GM20000 (cell line): Measurements from ENCODE around the gene TMC1.
A peak's percentile ranks its signal among the peaks of the same experiment; 100 is the strongest.
"Not testable (repeated sequence)": the region's sequence is repeated elsewhere in the genome, so short reads cannot be mapped to it uniquely, and the experiment has no call there.

Experiments used
- DNase-seq: peaks from one replicate; pipeline ENCODE4 v3.0.0; 2012; ENCODE audit warnings: low spot score
- TF ChIP-seq, protein P1 (sequence below): IDR thresholded peaks from 2 replicates; pipeline ENCODE4 v1.5.1; 2012; ENCODE audit warnings: mild to moderate bottlenecking, control low read depth; ENCODE audit errors: extremely low read depth, missing control alignments

Gene TMC1

DNA sequence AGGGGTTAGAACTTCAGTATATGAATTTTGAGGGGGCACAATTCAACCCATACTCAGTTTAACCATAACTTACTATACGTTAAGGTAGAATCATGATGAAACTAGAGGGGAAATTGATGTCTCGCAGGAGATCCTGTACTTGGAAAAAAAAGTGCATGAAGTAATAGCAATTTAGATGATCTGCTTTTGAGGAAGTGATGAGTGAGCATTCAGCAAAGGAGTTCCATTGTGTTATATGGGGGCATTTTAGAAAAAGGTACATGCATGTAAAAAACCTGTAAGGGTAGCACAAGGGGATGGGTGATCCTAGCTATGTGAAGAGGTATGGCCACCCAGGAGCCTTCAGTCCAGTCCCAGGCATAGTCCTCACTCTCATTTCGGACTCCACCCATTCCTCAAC, 14.8 kb upstream of the TMC1 start:
- TF ChIP-seq, protein P1, sequence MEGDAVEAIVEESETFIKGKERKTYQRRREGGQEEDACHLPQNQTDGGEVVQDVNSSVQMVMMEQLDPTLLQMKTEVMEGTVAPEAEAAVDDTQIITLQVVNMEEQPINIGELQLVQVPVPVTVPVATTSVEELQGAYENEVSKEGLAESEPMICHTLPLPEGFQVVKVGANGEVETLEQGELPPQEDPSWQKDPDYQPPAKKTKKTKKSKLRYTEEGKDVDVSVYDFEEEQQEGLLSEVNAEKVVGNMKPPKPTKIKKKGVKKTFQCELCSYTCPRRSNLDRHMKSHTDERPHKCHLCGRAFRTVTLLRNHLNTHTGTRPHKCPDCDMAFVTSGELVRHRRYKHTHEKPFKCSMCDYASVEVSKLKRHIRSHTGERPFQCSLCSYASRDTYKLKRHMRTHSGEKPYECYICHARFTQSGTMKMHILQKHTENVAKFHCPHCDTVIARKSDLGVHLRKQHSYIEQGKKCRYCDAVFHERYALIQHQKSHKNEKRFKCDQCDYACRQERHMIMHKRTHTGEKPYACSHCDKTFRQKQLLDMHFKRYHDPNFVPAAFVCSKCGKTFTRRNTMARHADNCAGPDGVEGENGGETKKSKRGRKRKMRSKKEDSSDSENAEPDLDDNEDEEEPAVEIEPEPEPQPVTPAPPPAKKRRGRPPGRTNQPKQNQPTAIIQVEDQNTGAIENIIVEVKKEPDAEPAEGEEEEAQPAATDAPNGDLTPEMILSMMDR, result no peak
- DNase-seq, result no peak

DNA sequence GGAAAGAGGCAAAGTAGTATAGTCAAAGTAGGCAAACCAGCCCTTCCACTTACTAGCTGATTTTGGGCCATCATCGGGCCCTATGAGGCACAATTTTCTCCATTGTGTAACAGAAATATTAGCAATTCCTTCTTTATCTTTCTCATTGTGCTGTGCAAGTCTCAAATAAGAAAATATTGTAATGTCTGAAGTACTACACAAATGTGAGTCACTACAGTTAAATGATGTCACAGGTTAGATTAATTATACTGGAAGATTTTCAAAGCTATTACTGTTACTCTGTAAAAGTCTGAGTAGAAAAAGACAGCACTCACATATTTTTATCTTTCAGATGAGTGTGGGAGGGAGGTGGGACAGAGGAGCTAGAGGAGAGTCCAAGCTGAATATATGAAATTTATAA, 12.4 kb upstream of the TMC1 start:
- no peak for DNase-seq
- TF ChIP-seq, protein P1, result no peak

DNA sequence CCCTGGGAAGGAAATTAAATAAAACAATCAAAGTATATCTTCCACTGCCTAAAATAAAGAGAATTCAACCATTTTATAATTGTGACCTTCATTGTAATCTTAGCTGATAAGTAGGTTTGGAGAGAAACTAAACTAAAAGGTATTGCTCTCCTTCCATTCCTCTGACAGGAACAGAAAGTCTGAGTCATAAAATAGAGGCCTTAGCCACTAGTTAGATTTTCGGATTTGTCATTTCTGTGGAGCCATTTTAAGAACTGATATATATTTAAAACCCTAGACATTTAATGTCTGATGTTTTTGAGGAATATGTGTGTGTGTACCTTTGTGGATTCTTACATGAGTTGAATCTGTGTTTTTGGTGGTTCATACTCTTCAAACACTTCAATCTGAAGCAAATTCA, 11.8 kb upstream of the TMC1 start:
- TF ChIP-seq, protein P1, result no peak

DNA sequence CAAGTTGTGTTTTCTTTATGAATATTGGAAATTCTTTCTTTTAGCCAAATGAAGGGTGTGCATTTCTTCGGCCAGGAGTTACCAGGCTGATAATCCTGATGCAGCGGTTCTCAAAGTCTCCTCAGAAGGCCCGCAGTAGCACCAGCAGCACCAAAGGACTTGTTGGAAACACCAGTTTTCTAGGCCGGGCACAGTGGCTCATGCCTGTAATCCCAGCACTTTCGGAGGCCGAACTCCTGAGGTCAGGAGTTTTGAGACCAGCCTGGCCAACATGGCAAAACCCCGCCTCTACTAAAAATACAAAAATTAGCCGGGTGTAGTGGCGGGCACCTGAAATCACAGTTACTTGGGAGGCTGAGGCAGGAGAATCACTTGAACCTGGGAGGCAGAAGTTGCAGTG, 397 bp upstream of the TMC1 start:
- not testable (repeated sequence) for DNase-seq

More for the DNA sequence above, 11.8 kb upstream of the TMC1 start:
- DNase-seq, result peak; percentile 62

DNA sequence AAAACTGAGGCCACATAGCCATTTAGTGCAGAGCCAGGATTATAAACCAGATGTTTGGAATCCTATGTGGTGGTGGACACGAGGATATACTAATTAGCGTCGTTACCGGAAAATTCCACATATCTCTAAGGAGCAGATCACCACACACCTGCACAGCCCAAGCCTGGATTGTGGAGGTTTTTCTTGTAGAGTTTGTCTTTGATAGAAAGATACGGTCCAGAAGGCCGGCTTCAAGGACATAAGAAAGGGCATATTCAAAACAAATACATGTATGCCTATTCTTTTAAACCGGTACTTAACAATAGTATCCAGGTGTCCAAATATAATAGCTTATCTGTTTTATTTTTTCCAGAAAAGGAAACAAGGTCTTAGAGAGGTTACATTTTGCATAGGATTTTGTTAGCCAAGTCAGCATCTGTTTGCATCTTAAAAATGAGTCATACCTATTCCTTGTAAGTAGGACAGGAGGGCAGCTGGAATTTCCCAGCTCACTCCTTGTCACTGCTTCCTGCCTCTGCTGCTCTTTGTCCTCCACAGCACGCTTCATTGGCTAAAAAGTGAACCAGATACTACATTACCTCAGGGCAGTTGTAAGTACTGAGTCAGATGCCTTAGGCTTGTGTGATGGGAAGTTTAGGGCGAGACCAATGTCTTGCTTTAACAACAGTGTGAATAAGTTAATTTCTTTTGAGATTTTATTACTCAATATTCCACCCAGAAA, 3.6 kb downstream of the TMC1 start:
- DNase-seq, result peak; percentile 24
- TF ChIP-seq, protein P1, result no peak

DNA sequence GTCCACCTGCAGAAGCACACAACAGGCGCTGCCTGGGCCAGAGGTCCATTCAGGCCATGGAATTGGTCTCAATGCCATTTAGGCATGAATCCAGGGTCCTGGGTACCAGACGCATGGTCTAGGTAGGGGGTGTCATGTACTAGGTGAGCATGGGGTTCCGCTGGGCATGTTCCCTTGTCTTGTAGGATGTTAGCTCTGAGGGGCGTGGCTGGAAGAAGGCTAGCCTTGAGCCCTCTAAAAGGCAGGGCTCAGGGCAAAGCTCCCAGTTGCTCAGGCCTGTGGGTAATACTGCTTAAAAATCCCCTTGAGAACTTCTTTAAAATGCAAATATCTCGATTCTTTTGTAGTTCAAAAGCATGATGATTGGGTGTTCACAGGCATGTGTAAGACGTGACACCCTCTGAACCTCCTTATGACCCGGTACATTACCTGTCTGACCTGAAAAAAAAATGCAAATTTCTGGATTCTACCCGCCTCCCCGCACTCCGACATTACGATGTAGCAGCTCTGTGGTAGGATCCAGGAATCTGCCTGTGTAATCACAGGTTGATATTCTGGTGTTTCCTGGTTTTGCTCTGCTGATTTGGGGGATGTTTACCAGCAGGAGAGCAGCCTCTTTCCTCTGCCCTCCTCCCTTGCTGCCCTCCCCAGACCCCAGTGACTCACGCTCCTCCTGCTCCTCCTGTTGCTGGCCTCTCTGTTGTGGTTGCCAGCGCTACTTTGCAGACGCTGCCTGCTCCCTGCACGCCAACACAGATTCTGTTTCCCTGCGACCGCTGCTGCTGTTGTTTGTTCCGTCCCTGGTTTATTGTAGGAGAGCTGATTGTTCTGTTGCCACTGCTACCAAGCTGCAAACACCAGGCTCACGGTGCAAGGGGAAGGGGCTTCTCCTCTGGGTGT, 5.7 kb downstream of the TMC1 start:
- DNase-seq, result peak; percentile 53
- TF ChIP-seq, protein P1, result no peak

DNA sequence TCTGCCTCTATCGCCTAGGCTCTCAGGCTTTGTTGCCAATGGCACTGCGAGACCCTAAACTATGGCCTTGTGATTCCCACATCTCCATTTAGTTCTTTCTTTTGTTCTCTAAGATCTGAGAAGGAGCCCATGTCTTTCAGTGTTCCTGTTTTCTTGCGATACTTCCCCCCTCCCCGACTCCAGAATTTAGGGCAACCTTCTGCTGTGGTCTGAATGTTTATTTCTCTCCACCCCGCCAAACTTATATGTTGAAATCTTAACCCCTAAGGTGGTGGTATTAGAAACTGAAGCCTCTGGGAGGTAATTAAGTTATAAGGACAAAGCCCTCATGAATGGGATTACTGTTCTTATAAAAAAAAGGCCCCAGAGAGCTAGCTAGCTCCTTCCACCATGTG, 6.4 kb downstream of the TMC1 start:
- no peak for DNase-seq
- TF ChIP-seq, protein P1, result no peak
